GM19438 (cell line): ENCODE results near the gene ITIH6.

Experiments
- ATAC-seq: cut with Tn5 transposase; IDR thresholded peaks from one replicate; pipeline ENCODE4 v1.9.1; 2021; ENCODE audit warnings: low read depth; ENCODE audit not compliant: unreplicated experiment

The ITIH6 gene

DNA sequence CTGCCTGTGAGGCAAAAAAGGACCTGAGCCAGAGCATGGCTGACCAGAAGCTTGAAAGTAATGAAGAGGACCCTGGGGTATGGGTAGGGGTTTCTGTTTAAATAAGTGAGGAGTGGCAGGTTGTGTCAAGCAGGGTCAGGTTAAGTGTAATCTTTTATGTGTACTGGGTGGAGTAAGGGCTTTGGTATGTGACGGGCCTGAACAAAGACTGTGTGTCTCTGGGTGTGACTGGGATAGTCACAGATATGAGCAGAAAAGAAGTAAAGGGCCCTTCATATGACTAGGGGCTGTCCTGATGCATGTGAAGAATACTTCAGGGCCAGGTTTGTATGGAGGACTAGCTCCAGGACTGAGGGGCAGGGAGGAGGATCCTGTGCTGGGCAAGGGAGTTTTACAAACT lies 82.4 kb downstream of the ITIH6 start:
- no peak for ATAC-seq

DNA sequence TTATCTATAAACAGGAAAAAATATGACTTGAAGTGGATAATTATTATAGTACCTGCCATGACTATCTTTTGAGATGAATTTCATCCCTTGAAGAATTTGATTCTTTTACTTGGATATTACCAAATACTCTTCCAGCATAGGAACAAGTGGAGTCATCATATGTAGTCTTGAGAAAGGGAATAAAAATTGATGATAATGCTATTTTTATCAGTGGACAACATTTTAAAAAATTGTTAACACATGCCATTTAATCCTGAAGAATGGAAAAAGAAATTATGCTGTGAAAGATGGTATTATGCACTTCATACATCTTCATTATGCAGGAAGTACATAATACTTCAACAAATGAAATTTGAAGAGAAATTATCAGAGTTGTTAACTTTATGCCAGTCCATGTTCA lies 83.6 kb downstream of the ITIH6 start:
- ATAC-seq, result no peak

- no peak for ATAC-seq
These were observed 86.3 kb downstream of the ITIH6 start for GRCh38 chrX:54711735-54712134.

- no peak for ATAC-seq
These were observed 87.1 kb downstream of the ITIH6 start for GRCh38 chrX:54710920-54711319.

- ATAC-seq, result no peak
These were observed 89.7 kb downstream of the ITIH6 start for GRCh38 chrX:54708404-54708803.
